OCI-LY7 (cell line): ENCODE measurements around the gene UAP1L1.

Experiments used
- EZH2phosphoT487 ChIP-seq: fragments of 200-600 bp; sonication (generic); IDR thresholded peaks from 2 replicates; pipeline ENCODE4 v1.6.1; 2018; ENCODE audit warnings: low read depth, borderline replicate concordance, mild to moderate bottlenecking, mixed run types, antibody characterized with exemption, low read length, moderate library complexity, mixed read lengths
- TF ChIP-seq, protein P1 (sequence below): fragments of 200-600 bp; sonication (generic); conservative IDR thresholded peaks from 2 replicates; pipeline ENCODE4 v1.5.1; 2014; ENCODE audit warnings: mild to moderate bottlenecking, antibody characterized with exemption, low read length, moderate library complexity, mixed read lengths

- TF ChIP-seq, protein P1, sequence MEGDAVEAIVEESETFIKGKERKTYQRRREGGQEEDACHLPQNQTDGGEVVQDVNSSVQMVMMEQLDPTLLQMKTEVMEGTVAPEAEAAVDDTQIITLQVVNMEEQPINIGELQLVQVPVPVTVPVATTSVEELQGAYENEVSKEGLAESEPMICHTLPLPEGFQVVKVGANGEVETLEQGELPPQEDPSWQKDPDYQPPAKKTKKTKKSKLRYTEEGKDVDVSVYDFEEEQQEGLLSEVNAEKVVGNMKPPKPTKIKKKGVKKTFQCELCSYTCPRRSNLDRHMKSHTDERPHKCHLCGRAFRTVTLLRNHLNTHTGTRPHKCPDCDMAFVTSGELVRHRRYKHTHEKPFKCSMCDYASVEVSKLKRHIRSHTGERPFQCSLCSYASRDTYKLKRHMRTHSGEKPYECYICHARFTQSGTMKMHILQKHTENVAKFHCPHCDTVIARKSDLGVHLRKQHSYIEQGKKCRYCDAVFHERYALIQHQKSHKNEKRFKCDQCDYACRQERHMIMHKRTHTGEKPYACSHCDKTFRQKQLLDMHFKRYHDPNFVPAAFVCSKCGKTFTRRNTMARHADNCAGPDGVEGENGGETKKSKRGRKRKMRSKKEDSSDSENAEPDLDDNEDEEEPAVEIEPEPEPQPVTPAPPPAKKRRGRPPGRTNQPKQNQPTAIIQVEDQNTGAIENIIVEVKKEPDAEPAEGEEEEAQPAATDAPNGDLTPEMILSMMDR = no peak
- TF ChIP-seq EZH2phosphoT487 = no peak
These were observed 30.7 kb downstream of the UAP1L1 start for GRCh38 chr9:137107982-137108381.
